Measurements from ENCODE around the gene ACTG2.

DNA sequence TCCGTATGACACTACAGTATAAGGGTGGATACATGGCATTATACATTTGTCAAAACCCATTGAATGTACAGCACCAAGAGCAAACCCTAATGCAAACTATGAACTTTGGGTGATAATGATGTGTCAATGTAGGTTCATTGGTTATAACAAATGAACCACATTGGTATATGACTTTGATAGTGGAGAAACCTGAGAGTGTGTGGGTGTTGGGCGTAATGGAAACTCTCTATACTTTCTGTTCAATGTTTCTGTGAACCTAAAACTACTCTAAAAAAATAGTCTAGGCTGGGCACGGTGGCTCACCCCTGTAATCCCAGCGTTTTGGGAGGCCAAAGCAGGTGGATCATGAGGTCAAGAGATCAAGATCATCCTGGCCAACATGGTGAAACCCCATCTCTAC is 6.5 kb upstream of the ACTG2 start:
- TF ChIP-seq, protein P1, sequence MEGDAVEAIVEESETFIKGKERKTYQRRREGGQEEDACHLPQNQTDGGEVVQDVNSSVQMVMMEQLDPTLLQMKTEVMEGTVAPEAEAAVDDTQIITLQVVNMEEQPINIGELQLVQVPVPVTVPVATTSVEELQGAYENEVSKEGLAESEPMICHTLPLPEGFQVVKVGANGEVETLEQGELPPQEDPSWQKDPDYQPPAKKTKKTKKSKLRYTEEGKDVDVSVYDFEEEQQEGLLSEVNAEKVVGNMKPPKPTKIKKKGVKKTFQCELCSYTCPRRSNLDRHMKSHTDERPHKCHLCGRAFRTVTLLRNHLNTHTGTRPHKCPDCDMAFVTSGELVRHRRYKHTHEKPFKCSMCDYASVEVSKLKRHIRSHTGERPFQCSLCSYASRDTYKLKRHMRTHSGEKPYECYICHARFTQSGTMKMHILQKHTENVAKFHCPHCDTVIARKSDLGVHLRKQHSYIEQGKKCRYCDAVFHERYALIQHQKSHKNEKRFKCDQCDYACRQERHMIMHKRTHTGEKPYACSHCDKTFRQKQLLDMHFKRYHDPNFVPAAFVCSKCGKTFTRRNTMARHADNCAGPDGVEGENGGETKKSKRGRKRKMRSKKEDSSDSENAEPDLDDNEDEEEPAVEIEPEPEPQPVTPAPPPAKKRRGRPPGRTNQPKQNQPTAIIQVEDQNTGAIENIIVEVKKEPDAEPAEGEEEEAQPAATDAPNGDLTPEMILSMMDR (IDR thresholded peaks at IDR 0.05), result no peak
- TF ChIP-seq EZH2 (IDR thresholded peaks at IDR 0.05), result no peak
